HG02588 (cell line): ENCODE results near the gene TNFRSF9.

Experiments
- ATAC-seq: cut with Tn5 transposase; IDR thresholded peaks from one replicate; pipeline ENCODE4 v1.9.1; 2021; ENCODE audit warnings: mild to moderate bottlenecking, moderate library complexity; ENCODE audit not compliant: unreplicated experiment

The TNFRSF9 gene

DNA sequence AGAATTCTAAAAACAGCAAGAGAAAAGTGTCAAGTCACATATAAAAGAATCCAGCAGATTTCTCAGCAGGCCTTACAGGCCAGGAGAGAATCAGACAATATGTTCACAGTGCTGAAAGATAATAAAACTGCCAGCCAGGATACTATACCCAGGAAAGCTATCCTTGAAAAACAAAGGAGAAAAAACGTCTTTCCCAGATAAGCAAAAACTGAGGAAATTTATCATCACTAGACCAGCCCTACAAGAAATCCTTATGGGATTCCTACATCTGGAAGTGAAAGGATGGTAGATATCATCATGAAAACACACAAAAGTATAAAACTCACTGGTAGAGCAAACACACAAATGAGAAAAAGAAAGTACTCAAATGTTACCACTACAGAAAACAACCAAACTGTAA lies 62.6 kb downstream of the TNFRSF9 start:
- no peak for ATAC-seq

DNA sequence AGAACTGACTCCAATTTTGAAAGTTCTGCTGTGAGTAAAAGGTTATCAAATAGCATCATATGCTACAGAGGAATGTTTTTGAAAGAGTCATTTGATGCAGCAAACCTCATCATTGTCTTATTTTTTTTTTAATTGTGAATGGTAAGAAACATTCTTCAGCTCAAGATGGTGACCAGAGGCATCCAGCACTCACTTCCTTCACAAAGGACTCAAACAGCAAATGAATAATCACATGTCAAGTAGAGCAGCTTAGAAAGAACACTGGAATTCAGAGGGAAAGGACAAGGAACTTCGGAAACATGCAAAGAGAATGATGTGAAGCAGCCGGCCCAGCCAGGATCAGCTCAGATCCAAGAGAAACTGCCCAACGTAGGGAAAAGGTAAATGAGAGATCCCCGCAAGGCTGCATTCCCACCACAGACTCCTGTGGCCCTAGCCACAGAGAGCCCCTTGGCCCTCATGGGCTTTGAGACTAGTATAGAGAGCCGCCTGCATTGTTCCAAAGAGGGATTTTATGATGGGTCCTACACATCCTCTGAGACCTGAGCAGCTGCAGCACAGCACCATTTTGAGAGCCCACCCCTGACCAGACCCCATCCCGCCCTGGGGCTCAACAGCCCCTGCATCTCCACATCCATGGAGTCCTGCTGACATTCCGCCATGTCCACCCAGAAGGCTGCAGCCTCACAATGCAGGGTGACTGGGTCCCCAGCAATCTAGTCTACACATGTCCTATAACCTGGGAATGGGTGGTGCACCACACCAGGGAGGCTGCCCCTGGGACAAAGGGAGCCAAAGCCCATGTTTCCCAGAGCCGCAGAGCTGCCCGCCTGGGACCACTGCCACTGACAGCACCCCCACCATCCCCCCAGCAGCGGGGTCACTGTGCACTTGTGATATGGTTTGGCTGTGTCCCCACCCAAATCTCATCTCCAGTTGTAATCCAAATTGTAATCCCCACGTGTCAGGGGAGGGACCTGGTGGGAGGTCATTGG lies 66.5 kb downstream of the TNFRSF9 start:
- no peak for ATAC-seq

DNA sequence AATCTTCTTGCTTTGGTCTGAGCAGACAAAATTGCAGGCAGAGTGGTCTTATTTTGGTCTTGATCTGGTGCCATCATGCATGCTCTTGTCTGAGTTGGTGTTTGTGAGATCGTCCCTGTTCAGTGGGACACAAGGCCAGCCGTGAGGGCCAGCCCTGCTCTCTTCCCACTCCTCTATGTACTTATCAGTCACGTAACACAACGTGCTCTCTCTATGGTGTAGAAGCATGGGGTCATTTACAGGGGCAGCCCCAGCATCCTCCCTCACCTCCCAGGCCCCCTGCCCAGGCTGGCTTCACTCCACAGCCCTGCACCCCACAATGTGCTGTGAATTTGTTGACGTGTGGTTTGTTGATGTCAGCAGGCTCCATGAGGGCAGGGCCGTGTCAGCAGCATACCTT lies 69.5 kb downstream of the TNFRSF9 start:
- ATAC-seq, result no peak

DNA sequence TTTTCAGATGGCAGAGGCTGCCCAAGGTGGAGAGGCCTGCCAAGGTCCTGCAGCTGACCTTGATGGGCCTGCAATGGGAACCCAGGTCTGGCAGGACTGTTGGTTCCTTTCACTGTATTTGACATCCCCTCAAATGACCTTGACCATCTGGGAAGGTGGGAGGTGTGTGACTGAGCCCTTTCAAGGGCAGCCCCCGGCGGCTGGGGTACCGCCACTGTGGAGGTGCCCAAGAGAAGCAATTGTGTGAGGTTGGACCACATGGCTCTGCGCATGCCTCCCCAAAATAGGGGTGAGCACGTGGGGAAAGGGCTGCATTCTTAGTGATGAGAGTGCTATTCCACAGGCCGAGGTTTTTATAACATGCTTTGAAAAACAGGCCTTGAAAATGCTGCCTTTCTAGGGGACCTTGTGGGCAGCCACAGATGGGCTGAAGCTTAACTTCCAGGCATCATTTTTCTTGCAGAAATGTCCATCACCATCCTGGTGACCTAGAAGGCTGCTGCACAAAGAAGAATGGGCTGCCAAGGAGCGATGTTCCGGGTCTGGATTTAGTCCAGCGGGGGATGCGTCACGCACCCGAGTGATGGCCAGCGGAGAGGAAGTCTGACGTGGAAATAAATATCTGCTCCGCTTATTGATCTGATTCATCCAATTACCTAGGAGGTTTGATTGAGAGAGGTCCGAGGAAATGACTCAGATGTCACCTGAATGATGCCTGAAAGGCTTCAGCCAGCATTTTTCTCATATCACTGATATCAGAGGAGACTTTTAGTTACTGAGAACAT lies 71.3 kb downstream of the TNFRSF9 start:
- ATAC-seq, result no peak

DNA sequence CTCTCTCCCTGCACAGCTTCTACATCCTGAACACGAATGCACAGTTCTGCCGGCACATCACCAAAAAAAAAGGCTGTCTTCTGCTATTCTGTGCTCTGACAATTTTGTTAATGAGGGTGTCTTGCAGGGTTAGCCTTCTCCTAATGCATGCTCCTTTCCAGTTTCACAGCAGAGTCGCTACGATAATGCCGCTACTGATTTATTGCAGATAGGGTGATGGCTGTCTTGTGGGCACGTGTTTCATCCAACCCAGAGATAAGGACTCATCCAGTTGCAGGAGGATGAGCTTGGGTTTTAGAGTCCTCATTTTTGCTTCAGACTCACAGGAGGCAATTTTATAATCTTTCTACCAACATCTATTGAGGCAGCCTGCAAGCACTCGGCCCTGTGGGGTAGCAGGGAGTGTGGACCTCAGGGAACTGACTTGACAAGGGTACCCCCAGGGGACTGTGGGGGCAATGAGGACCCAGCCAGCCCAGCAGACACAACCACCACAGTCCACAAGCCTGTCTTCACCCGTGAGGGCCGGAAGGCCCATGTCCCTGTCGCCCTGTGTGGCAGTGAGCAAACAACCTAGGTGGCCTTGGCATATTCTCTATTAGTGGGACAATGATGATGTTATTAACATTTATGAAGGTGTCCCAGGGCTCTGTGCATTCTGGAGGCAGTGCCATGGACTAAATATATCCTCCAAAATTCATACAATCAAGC lies 72.4 kb downstream of the TNFRSF9 start:
- no peak for ATAC-seq

DNA sequence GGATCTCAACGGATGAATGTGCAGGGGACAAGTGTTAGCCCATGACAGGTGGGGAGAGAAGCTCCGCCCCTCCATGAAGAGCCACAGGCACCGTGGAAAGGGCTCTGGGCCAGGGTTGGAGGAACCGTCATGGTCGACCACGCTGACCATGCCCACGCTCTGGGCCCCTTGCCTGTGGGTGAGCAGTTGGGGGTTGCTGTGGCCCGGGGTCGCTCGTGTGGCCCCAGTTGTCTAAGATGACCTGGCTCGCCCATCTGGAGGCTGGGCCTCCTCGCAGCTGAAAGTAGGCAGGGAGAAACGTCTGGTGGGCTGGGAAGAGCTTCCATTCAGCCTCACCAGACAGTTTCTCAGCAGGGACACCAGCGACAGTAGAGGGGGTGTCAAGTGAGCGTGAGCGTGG lies 74.7 kb downstream of the TNFRSF9 start:
- no peak for ATAC-seq
